Tibial artery (tissue), 4 donors: Measurements from ENCODE around the gene ABCB8.

Experiments
- DNase-seq, 2 donors: peaks; one replicate each; pipeline ENCODE4 v3.0.0-alpha.2; 2019
- H3K27ac ChIP-seq, 2 donors: fragments of 200-600 bp; sonication (generic) in 1 of 2; 1 replicate in 1 of 2; 2 replicates in 1 of 2; pipeline ENCODE4 v1.5.1; 2018 to 2019; ENCODE audit warnings: mild to moderate bottlenecking in 1 of 2
- H3K27me3 ChIP-seq, 2 donors: fragments of 200-600 bp; sonication (generic) in 1 of 2; one replicate each; pipeline versions ENCODE4 v1.5.1 to v1.6.0; 2016 to 2019
- H3K36me3 ChIP-seq, 3 donors: fragments of 200-600 bp; sonication (generic) in 2 of 3; one replicate each; pipeline ENCODE4 v1.5.1; 2016 to 2019; ENCODE audit warnings: mild to moderate bottlenecking in 2 of 3
- H3K4me1 ChIP-seq, 4 donors: fragments of 200-600 bp; sonication (generic) in 2 of 4; 1 replicate in 3 of 4; 2 replicates in 1 of 4; pipeline ENCODE4 v1.5.1; 2016 to 2019
- H3K4me3 ChIP-seq, 2 donors: fragments of 200-600 bp; sonication (generic) in 1 of 2; 1 replicate in 1 of 2; 2 replicates in 1 of 2; pipeline ENCODE4 v1.5.1; 2018 to 2019; ENCODE audit warnings: mild to moderate bottlenecking in 2 of 2
- H3K9me3 ChIP-seq, 3 donors: fragments of 200-600 bp; sonication (generic) in 1 of 3; one replicate each; pipeline ENCODE4 v1.5.1; 2016 to 2019
- intact Hi-C: fragments of 100-400 bp; cut with DNase I; formaldehyde crosslinking; loops from one replicate; pipeline ENCODE4 v1.15.0; 2023; ENCODE audit warnings: low total_unique reads
- TF ChIP-seq, protein P1 (sequence below), 2 experiments: fragments of 200-600 bp in 1 of 2; fragments of 450-650 bp in 1 of 2; IDR thresholded peaks; one replicate each; pipeline ENCODE4 v1.5.1; 2017 to 2019; ENCODE audit warnings: antibody characterized with exemption in 2 of 2, mild to moderate bottlenecking in 1 of 2, moderate library complexity in 1 of 2

Gene ABCB8

DNA sequence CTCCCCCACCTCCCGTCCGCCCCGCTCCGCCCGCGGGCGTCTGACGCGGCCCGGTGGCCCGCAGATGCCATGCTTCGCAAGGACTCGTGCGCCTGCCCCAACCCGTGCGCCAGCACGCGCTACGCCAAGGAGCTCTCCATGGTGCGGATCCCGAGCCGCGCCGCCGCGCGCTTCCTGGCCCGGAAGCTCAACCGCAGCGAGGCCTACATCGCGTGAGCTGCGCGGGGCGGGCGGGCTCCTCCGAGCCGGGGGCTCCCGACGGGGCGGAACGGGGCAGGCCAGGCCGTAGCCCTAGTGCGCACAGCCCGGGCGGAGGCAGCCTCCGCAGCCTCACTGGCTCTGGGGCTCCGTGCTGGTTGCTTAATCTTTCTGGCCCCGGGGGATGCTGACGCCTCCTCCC lies 22.9 kb downstream of the ABCB8 start:
- Histone ChIP-seq H3K27me3 (peaks cover 0 to 20% of the 10 kb centered on the region in 2 donors), H3K4me3 (no peak overlapping the region), H3K27ac (no peak overlapping the region), H3K36me3 (peaks cover 0 to 14% (median 0%) of the 10 kb centered on the region in 3 donors), H3K4me1 (peaks cover 0 to 16% (median 8%) of the 10 kb centered on the region in 4 donors), H3K9me3 (no peaks in the 10 kb centered on the region)
- intact Hi-C loops, result no loop called here
- TF ChIP-seq, protein P1, sequence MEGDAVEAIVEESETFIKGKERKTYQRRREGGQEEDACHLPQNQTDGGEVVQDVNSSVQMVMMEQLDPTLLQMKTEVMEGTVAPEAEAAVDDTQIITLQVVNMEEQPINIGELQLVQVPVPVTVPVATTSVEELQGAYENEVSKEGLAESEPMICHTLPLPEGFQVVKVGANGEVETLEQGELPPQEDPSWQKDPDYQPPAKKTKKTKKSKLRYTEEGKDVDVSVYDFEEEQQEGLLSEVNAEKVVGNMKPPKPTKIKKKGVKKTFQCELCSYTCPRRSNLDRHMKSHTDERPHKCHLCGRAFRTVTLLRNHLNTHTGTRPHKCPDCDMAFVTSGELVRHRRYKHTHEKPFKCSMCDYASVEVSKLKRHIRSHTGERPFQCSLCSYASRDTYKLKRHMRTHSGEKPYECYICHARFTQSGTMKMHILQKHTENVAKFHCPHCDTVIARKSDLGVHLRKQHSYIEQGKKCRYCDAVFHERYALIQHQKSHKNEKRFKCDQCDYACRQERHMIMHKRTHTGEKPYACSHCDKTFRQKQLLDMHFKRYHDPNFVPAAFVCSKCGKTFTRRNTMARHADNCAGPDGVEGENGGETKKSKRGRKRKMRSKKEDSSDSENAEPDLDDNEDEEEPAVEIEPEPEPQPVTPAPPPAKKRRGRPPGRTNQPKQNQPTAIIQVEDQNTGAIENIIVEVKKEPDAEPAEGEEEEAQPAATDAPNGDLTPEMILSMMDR (IDR thresholded peaks at IDR 0.05), result no peak
- DNase-seq, result no peak

DNA sequence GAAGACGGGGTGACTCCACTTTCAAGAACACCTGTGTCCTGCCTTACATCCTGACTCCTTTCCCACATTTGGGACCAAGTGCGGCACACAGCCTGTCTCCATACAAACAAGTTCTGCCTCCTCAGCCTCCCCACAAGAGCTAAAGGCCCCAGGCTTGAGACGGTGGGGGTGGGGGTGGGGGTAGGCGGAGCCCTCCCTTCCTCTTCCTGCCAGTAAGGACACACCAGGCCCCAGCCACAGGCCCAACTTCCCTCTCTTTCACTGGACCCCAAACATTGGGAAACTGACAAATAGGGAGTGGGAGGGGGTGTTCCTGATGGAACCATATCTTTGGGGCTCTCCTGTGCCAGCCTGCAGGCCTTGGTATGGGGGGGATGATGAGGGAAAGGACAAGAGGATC lies 24.8 kb downstream of the ABCB8 start:
- Histone ChIP-seq H3K36me3 (peaks cover 0 to 12% (median 0%) of the 10 kb centered on the region in 3 donors), H3K27ac (no peak overlapping the region), H3K27me3 (peaks cover 0 to 20% of the 10 kb centered on the region in 2 donors), H3K4me1 (peaks cover 0 to 21% (median 15%) of the 10 kb centered on the region in 4 donors), H3K9me3 (no peaks in the 10 kb centered on the region), H3K4me3 (no peak overlapping the region)
- TF ChIP-seq, protein P1 (IDR thresholded peaks at IDR 0.05), result no peak
- intact Hi-C loops, result no loop called here
- no peak for DNase-seq

DNA sequence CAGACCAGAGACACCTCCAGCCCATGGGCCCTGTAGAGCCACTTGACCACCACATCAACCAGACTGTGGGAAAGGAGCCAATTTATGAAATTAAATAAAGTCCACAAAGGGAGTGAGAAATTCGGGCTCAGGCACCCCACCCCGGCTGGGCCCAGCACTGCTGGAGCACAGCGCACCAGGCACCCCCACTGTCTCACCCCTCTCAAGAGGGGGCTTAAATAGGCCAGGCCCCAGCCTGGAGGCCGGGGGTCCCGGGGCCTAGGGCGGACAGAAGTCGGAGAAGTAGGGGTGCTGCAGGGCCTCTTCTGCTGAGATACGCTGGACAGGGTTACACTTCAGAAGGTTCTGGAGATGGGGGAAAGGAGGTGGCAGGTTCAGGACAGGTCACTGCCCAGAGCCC lies 25.5 kb downstream of the ABCB8 start:
- Histone ChIP-seq H3K4me3 (no peak overlapping the region), H3K27me3 (peaks cover 0 to 20% of the 10 kb centered on the region in 2 donors), H3K36me3 (peaks cover 0 to 12% (median 0%) of the 10 kb centered on the region in 3 donors), H3K4me1 (peaks cover 0 to 26% (median 19%) of the 10 kb centered on the region in 4 donors), H3K27ac (no peak overlapping the region), H3K9me3 (no peaks in the 10 kb centered on the region)
- no peak for DNase-seq
- TF ChIP-seq, protein P1 (IDR thresholded peaks at IDR 0.05), result no peak
- intact Hi-C loops, result no loop called here

DNA sequence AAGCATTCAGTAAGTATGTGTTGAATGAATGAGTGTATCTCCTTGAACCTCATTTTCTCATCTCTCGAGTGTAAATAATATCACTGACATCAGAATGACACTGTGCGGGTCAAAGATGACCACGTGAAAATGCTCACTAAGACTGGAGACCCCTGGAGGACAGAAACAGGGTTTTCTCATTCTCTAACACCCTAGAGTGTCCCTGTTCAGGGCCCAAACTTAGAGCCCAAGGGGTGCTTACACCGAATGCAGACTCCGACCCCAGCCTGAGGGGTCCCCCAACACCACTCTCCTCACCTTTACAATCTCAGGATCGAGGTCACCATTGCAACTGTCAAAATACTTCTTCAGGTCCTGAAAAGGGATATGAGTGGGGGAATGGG lies 28.0 kb downstream of the ABCB8 start:
- peaks cover 0 to 12% (median 0%) of the 10 kb centered on the region in 3 donors for H3K36me3 ChIP-seq
- TF ChIP-seq, protein P1 (IDR thresholded peaks at IDR 0.05), result no peak
- H3K4me3 ChIP-seq, result no peak overlapping the region
- H3K27me3 ChIP-seq, result no peaks in the 10 kb centered on the region
- H3K9me3 ChIP-seq, result no peaks in the 10 kb centered on the region
- H3K27ac ChIP-seq, result no peak overlapping the region
- peaks cover 0 to 35% (median 31%) of the 10 kb centered on the region in 4 donors for H3K4me1 ChIP-seq
- intact Hi-C loops, result no loop called here
- DNase-seq, result no peak

DNA sequence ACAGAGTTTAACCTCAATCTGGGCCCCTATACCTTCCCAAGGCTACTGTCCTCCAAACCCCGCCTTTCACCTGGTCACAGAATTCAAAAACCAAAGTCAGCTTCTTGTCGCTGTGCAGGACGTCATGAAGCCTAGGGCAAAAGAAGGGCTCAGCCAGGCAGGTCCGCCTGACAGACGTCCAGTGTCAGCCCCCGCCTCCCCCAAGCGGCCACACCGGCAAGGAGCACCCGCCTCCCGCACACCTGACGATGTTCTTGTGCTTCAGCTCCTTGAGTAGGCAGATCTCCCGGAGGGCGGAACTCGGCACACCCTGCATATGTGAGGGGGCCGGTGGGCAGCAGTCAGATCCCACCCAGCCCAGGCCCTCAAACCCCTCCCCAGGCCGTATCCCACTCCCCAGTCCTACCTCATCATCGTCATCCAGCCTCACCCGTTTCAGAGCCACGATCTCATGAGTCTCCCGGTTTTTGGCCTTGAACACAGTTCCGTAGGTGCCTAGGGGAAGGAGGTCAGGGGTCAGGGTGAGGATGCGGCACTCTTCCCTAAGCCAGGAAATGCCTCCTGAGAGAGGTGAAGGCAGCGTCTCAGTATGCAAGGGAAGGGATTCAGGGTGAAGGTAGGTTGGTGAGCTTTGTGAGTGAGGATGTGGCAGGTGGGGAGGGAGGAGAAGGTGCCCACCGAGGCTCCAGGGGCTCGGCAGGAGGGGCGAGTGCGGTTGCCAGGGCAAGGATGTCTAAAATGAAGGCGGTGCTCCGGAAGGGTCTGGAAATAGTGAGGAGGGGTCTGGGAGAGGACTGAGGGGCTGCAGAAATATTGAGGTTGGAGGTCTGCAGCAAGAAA lies 28.6 kb downstream of the ABCB8 start:
- H3K36me3 ChIP-seq, result peaks cover 0 to 12% (median 0%) of the 10 kb centered on the region in 3 donors
- H3K9me3 ChIP-seq, result no peaks in the 10 kb centered on the region
- intact Hi-C loops, result no loop called here
- TF ChIP-seq, protein P1 (IDR thresholded peaks at IDR 0.05), result no peak
- peaks cover 0 to 41% (median 35%) of the 10 kb centered on the region in 4 donors for H3K4me1 ChIP-seq
- H3K4me3 ChIP-seq, result peak overlapping the region; percentile 65 to 81
- peak overlapping the region in 1 of 2 donors; percentile 91 for H3K27ac ChIP-seq
- DNase-seq, result no peak
- H3K27me3 ChIP-seq, result no peaks in the 10 kb centered on the region
